Fibroblast of the aortic adventitia (primary cell): ENCODE results near the gene GPC1. TPM values are rescaled to one million over a fixed set of nuclear protein-coding genes. Genes with fewer than 3 reads are reported as not detected.

ENCODE experiments used
- DNase-seq: peaks from one replicate; pipeline ENCODE4 v3.0.0-alpha.2; 2010; ENCODE audit warnings: low read depth
- H3K4me3 ChIP-seq: 2 replicates; pipeline ENCODE4 v1.5.1; 2011; ENCODE audit warnings: low read depth, mild to moderate bottlenecking, control low read depth, low read length, moderate library complexity
- total RNA-seq: library from RNA; depleted of rRNA; stranded (reverse); fragments of >200 nt; gene quantifications from 2 replicates; pipeline ENCODE4 v1.2.3, GENCODE V29; 2012; ENCODE audit warnings: low replicate concordance
- TF ChIP-seq, protein P1 (sequence below): IDR thresholded peaks from 2 replicates; pipeline ENCODE4 v1.5.1; 2011; ENCODE audit warnings: mild to moderate bottlenecking, low read length, control low read depth, inconsistent platforms; ENCODE audit not compliant: insufficient read depth

Gene GPC1
- total RNA-seq, 1 donor: 44.7 TPM

DNA sequence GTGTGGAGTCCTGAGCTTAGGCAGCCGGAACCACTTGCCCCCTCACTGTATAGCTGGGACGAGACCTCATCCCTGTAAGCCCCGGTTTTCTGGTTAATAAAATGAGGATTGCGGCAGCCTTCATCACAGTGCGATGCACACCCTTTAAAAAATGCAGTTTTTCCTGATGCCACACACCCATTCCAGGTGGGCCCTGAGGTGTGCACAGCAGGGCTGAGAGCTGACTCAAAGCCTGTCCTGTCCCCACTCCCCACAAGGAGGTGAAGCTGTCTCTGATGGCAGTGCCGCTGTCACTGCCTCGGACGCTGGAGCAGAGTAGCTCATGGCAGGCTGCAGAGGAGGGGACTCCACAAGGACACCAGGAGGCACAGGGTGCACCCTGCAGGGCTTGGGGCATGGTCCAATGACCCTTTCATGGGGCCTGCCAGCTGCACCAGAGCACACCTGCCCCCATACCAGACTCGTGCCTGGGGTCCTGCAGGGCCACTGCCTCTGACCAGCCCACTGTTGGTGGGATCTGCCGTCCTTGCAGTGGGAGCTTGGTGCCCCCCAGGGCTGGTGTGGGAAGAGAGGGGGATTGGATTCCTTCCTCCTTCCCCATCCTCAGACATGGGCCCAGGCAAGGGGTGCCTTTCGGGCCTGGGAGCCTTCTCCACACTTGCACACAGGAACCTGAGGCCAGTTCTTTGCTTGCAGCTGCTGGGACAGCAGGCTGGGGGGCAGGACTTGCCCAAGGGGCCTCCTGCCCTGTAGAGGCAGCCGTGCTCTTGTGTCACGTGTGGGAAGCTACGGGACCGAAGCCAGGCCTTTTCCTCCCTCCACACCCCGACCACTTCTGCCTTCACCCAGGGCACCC lies 22.8 kb downstream of the GPC1 start:
- no peak overlapping the region for H3K4me3 ChIP-seq
- DNase-seq: no peak
- TF ChIP-seq, protein P1, sequence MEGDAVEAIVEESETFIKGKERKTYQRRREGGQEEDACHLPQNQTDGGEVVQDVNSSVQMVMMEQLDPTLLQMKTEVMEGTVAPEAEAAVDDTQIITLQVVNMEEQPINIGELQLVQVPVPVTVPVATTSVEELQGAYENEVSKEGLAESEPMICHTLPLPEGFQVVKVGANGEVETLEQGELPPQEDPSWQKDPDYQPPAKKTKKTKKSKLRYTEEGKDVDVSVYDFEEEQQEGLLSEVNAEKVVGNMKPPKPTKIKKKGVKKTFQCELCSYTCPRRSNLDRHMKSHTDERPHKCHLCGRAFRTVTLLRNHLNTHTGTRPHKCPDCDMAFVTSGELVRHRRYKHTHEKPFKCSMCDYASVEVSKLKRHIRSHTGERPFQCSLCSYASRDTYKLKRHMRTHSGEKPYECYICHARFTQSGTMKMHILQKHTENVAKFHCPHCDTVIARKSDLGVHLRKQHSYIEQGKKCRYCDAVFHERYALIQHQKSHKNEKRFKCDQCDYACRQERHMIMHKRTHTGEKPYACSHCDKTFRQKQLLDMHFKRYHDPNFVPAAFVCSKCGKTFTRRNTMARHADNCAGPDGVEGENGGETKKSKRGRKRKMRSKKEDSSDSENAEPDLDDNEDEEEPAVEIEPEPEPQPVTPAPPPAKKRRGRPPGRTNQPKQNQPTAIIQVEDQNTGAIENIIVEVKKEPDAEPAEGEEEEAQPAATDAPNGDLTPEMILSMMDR: no peak

DNA sequence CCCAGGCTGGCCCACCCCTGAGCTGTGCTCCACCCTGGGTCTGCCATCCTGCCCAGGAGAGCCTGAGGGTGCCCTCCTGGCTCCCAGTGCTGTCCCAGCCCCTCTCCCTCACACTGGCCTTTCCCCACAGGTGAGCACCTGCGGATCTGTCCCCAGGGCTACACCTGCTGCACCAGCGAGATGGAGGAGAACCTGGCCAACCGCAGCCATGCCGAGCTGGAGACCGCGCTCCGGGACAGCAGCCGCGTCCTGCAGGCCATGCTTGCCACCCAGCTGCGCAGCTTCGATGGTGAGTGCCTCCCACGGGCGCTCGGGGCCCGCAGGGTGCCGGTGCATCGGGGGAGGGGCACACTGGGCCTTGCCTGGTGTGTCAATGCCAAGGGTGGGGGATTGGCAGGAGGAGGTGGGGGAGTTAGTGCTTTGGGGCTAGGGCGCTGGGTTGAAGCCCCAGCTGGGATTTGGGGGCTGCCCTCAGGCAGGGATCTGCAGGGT lies 23.5 kb downstream of the GPC1 start:
- no peak overlapping the region for H3K4me3 ChIP-seq
- TF ChIP-seq, protein P1: no peak
- DNase-seq: no peak

DNA sequence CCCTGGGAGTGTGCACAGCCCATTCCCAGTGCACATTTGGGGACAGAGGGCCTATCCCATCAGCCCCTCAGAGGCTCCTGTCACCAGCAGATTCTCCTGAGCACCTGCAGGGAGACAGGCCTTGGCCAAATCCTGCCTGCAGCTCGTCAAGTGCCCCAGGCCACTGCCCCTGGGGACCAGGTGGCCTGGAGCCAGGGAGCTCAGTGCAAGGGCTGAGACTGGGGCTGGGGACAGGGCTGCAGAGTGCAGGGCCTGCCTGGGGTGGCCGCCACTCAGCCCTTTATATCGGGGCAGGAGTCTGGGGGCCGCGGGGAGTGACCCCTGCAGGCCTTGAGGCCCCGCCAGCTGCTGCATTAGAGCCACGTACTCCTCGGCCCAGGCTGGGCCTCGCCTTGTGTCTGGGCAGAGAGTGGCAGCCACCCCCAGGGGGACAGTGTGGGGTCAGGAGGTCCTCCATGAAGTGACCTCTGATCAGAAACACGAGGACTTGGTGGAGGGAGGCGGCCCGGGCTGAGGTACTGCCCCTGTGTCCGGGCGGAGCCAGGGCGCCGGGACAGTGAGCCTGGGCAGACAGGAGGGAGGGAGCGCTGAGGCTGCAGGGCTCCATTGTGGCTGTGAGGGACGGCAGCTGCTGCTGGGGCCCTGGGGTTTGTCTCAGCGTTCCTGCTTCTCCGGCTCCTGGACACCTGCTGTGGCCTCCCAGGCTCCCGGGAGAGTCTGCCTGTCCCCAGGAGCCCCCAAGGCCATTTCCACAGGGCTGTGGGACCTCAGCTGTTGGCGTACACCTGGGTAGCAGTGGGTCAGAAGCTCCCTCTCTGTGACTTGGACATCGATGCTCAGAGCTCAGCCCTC lies 24.2 kb downstream of the GPC1 start:
- no peak for DNase-seq
- TF ChIP-seq, protein P1: no peak
- no peak overlapping the region for H3K4me3 ChIP-seq

DNA sequence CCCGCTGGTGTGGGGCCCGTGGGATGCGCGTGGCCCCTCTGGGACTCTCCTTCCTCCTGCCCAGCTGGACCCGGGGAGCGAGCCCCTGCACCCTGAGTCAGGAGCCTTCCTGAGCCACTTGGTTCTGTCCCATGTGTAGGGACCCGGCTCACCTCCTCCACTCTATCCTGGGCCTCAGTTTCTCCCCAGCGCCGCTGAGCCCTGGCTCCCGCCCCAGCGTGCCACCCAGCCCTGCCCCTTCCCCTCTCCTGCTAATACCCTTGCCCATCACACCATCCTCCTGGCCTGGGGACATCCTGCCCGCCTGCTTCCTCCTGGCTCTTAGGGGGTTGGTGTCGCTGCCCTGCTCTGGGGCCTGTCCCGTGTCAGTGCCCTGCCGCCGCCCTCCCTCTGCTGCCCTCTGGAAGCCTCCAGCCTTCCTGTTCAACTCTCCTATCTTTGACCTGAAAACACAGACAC lies 24.8 kb downstream of the GPC1 start:
- no peak overlapping the region for H3K4me3 ChIP-seq
- TF ChIP-seq, protein P1: no peak
- DNase-seq: no peak

DNA sequence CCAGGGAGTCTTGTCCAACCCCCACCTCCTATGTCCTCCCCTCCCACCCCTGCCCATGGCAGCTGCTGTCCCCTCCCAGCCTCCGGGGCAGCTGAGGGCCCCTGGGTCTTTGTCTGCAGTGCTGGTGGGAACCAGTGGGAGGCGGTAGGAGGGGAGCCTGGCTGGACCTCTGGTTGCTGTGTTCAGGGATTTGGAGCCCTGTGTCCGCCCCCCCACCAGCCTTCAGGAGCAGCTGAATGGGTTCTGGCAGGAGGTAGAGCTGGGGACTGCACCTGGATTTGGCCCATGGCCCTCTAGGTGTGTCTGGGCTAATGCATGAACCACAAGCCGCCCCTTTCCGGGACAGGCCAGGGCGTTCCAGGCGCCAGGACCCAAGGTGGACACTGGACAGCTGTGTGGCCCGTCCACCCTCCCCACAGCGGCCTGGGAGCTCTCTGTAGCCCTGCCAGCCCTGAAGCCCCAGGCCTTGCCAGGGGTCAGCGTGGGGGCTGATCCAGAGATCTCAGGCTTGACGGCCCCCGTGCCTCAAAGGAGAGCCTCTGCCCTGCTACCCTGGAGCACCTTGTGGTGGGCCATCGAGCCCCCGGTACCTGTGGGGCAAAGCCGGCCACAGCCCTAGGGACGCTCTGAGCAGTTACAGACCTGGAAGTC lies 25.4 kb downstream of the GPC1 start:
- H3K4me3 ChIP-seq: no peak overlapping the region
- TF ChIP-seq, protein P1: no peak
- DNase-seq: no peak

DNA sequence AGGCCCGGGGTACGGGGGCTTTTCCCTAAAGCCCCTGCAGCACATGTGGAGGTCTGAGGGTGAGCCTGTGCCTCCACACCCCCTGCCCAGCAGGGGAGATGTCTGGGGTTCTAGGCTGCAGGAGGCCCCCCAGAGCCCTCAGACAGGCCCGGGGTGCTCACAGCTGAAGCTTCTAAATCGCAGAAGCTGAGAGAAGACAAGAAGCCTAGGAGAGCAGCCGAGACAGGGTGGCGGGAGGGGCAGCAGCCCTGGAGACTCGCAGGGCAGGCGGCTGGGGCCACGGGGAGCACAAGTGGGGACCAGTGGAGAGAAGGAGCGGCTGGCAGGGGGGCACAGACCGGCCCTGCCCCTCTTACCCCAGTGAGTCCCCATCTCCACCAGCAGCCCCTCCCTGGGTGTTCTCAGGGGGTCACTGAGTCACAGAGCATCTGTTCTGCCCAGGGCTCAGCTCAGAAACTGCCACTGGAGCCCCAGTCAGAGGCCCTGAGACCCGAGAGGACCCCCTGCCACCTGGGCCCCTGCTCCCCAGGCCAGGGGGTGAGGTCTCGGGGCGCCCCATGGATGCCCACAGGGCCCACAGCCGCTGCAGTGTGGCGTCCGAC lies 26.1 kb downstream of the GPC1 start:
- no peak overlapping the region for H3K4me3 ChIP-seq
- TF ChIP-seq, protein P1: no peak
- DNase-seq: no peak
